RWPE2 (cell line): ENCODE results near the gene PEAR1.

Experiments used
- ATAC-seq: fragments of 200-7000 bp; cut with Tn5 transposase; 3 replicates; pipeline ENCODE4 v1.9.1; 2021; ENCODE audit warnings: low read depth
- DNase-seq: peaks from one replicate; pipeline ENCODE4 v3.0.0-alpha.2; 2020; ENCODE audit warnings: low spot score
- H3K27ac ChIP-seq: fragments of 450-650 bp; 2 replicates; pipeline ENCODE4 v1.5.1; 2017; ENCODE audit warnings: mild to moderate bottlenecking; ENCODE audit not compliant: poor library complexity, severe bottlenecking
- H3K27me3 ChIP-seq: fragments of 250-450 bp; sonication (Bioruptor Pico); 2 replicates; pipeline ENCODE4 v1.5.1; 2021; ENCODE audit warnings: mild to moderate bottlenecking, moderate library complexity; ENCODE audit not compliant: insufficient read depth, poor library complexity, severe bottlenecking
- H3K36me3 ChIP-seq: fragments of 250-450 bp; sonication (Bioruptor Pico); 2 replicates; pipeline ENCODE4 v1.5.1; 2020; ENCODE audit warnings: low read depth, mild to moderate bottlenecking, moderate library complexity
- H3K4me1 ChIP-seq: fragments of 250-450 bp; sonication (Bioruptor Pico); 2 replicates; pipeline ENCODE4 v1.5.1; 2021; ENCODE audit warnings: mild to moderate bottlenecking, moderate library complexity; ENCODE audit not compliant: insufficient read depth, poor library complexity, severe bottlenecking
- H3K4me3 ChIP-seq: fragments of 250-450 bp; sonication (Bioruptor Pico); 2 replicates; pipeline ENCODE4 v1.5.1; 2021; ENCODE audit warnings: mild to moderate bottlenecking, moderate library complexity; ENCODE audit not compliant: severe bottlenecking
- H3K9me3 ChIP-seq: fragments of 250-450 bp; sonication (Bioruptor Pico); 2 replicates; pipeline ENCODE4 v1.5.1; 2021; ENCODE audit warnings: mild to moderate bottlenecking, moderate library complexity; ENCODE audit not compliant: severe bottlenecking
- CTCF ChIP-seq: fragments of 450-650 bp; IDR thresholded peaks from one replicate; pipeline ENCODE4 v1.5.1; 2017; ENCODE audit warnings: mild to moderate bottlenecking, moderate library complexity; ENCODE audit not compliant: poor library complexity, severe bottlenecking

PEAR1 gene

GRCh38 chr1:156901966-156902915, 8.7 kb downstream of the PEAR1 start:
- H3K9me3 ChIP-seq = no peaks in the 10 kb centered on the region
- no peak overlapping the region for H3K4me3 ChIP-seq
- TF ChIP-seq CTCF = no peak
- peaks cover 21% of the 10 kb centered on the region for H3K4me1 ChIP-seq
- H3K27me3 ChIP-seq = no peaks in the 10 kb centered on the region
- no peaks in the 10 kb centered on the region for H3K36me3 ChIP-seq
- DNase-seq = no peak
- ATAC-seq = no peak
- H3K27ac ChIP-seq = no peak overlapping the region

- Histone ChIP-seq H3K27ac (no peak overlapping the region), H3K27me3 (no peaks in the 10 kb centered on the region), H3K36me3 (peaks cover under 1% of the 10 kb centered on the region; the same call in 1 of the 2 replicates), H3K4me3 (no peak overlapping the region), H3K9me3 (no peaks in the 10 kb centered on the region), H3K4me1 (peaks cover 10% of the 10 kb centered on the region)
- ATAC-seq = no peak
- DNase-seq = no peak
- no peak for TF ChIP-seq CTCF
These were observed 10.0 kb downstream of the PEAR1 start for GRCh38 chr1:156903328-156904091.

GRCh38 chr1:156904187-156904959, 10.9 kb downstream of the PEAR1 start:
- Histone ChIP-seq H3K4me3 (no peak overlapping the region), H3K27me3 (no peaks in the 10 kb centered on the region), H3K9me3 (no peaks in the 10 kb centered on the region), H3K4me1 (peaks cover 6% of the 10 kb centered on the region), H3K27ac (no peak overlapping the region), H3K36me3 (peaks cover 7% of the 10 kb centered on the region)
- TF ChIP-seq CTCF = no peak
- ATAC-seq (no peak), DNase-seq (no peak)

GRCh38 chr1:156905176-156905575, 11.7 kb downstream of the PEAR1 start:
- H3K27ac ChIP-seq = no peak overlapping the region
- no peak for ATAC-seq
- peaks cover 6% of the 10 kb centered on the region for H3K4me1 ChIP-seq

More at GRCh38 chr1:156905176-156905575, 11.7 kb downstream of the PEAR1 start:
- Histone ChIP-seq H3K36me3 (peaks cover 15% of the 10 kb centered on the region), H3K9me3 (no peaks in the 10 kb centered on the region), H3K27me3 (no peaks in the 10 kb centered on the region), H3K4me3 (no peak overlapping the region)
- no peak for DNase-seq
- no peak for TF ChIP-seq CTCF
